HTR-8/SVneo (cell line): ENCODE results near the gene TAF4.

Experiments
- DNase-seq: peaks from one replicate; pipeline ENCODE4 v3.0.0; 2011; ENCODE audit warnings: low spot score, mixed read lengths; ENCODE audit not compliant: insufficient read length
- FAIRE-seq: peaks from 2 replicates; lab custom pipeline; 2011; peaks lifted over from hg19 to GRCh38; lab: Jason Lieb, UNC

TAF4 gene

DNA sequence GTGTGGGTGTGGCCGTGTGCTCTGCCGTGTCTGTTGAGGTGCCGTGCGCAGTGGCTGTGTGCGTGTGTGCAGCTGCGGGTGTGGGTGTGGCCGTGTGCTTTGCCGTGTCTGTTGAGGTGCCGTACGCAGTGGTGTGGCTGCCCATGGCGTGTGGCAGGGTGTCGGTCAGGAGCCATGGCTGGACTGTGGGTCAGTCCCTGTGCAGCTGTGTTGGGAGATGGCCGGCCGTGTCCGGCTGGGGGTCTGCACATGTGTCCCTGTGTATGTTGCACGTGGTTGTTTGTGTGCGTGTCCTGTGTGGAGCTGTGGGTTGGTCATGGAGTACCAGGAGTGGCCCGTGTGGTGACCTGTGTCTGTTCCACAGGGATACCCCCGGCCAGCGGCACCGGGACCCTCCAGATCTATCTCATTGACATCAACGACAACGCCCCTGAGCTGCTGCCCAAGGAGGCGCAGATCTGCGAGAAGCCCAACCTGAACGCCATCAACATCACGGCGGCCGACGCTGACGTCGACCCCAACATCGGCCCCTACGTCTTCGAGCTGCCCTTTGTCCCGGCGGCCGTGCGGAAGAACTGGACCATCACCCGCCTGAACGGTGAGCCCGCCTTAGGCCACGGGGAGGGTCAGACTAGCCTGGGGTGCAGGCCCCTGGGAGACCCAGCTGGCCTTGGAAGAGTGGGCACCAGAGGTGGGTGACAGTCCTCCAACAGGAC lies 137.7 kb downstream of the TAF4 start:
- FAIRE-seq, result peak; percentile 95
- DNase-seq, result no peak

DNA sequence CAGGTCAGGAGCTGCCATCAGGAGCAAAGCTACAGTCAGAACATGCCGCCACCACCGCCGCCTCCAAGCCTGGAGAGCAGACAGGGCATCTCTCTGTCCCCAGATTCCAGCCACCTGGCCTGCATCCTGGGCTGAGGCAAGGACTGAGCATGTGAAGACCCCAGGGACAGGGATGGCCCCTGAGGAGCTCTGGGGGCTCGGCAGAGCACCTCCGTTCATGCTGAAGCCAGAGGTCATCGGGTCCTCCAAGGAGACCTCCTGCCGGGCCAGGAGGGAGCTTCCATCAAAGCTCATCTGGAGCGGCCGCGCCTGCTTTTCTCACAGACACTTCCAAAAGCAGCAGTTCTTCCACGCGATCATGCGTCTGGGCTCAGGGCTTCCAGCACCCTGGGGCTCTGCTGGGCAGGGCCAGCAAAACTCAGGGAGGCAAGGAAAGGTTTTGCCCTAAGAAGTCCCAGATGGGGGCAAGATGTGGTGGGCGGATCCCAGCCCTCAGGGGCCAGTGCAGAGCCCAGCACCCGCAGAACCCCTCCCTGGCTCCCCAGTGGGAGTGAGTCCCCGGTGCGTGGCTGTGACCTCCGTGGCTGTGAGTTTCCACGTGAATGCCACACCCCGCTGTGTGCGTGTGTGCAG lies 138.4 kb downstream of the TAF4 start:
- peak; percentile 59 for FAIRE-seq

DNA sequence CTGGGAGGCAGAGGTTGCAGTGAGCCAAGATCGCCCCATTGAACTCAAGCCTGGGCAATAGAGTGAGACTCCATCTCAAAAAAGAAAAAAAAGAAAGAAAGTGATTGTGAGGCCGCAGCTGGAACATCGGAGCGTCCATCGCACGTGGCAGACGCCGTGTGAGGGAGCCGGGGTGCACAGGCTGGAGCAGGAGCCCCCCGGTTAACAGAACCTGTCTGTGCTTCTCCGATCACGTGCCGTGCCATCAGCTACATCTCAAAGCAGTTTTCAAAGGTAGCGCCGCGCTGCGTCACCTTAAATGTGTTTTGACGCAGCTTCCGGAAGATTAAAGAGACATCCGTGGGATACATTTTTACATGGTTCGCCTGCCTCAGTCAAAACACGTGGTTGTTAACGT lies 138.9 kb downstream of the TAF4 start:
- FAIRE-seq, result peak; percentile 9
- no peak for DNase-seq

More for the DNA sequence above, 138.4 kb downstream of the TAF4 start:
- DNase-seq, result no peak

DNA sequence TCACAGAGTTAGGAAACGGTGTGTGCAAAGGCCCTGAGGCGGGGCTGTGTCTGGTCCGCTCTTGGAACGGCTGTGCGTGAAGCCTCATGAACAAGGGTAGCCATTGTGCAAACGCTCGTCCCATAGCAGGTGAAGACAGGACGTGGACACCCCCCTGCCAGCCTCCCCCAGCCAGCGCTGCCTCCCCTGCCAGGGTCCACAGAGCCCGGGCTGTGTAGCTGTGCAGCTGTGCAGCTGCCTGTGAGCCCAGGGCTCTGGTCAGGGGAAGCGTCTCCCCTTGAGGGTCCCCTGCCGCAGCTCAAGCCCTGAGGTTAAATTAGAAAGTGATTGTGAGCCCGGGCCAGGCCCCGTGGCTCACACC lies 139.4 kb downstream of the TAF4 start:
- FAIRE-seq (peak; percentile 49), DNase-seq (no peak)

DNA sequence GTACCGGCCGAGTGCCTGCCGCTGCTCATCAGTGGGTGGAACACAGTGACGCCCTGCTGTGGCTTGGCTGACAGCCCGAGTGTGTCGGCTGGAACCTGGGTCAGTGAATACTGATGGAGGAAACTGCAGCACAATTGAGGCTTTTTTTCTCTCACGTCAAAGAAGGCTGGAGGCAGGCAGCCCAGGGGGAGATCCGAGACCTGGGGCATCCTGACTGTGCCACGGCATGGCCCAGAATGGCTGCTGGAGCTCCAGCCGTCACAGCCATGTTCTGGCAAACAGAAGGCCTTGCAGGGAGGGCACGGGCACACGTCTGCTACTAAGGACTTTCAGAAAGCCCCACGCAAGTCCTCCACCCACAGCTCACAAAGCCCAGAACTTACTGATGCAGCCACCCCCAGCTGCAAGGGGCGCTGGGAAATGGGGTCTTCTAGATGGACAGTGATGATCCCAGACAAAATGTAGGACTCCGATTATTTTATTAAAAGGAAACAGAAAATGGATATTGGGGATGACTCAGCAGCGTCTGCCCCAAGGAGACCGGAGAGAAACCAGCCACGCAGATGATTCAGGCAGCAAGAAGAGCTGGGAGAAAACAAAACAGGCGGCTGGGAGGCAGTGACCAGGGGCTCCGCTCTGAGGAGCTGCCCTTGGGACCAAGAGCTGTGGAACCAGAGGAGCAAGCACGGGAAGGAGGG lies 140.0 kb downstream of the TAF4 start:
- DNase-seq (no peak), FAIRE-seq (peak; percentile 62)

DNA sequence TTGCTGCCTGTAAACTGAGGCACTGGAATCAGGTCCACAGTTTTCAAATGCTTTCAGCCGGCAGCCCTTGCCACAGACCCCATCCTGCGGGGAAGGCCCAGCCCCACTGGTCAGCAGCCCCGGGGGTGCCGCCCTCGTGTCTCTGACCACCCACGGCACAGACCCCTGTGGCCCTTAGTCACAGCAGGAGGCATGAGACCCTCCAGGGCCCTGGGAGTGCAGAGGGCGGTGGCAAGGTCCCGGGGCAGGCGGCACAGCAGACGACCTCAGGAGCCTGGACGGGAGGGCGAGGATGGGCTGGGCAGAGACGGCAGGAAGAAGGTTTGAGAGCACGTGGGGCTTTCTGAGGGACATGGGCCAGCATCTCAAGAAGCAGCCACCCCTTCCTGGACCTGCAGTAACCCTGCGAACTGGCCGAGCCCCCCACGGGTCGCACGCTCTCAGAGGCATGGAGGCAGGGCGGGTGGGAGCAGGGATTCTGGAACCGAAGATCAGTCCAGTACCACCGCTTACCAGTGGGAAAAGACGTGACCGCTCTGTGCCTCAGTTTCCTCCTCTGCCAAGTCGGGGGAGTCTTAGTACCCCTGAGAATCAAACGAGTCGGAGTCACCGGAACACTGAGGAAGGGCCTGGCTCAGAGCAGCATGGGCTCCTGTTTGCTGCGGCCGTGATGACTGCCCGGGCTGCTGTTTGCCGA lies 140.7 kb downstream of the TAF4 start:
- DNase-seq (no peak), FAIRE-seq (peak; percentile 58)
